Heart left ventricle (tissue), 13 donors: ENCODE measurements around the gene PTCHD1.

Experiments used
- POLR2A ChIP-seq, 2 donors: fragments of 450-650 bp; IDR thresholded peaks; one replicate each; pipeline ENCODE4 v1.6.1; 2017; ENCODE audit warnings: antibody characterized with exemption in 2 of 2, mild to moderate bottlenecking in 2 of 2, moderate library complexity in 2 of 2
- TF ChIP-seq, protein P1 (sequence below), 12 donors: fragments of 200-600 bp; sonication (generic) in 4 of 12; IDR thresholded peaks; one replicate each; pipeline versions ENCODE4 v1.5.0 to v1.8.0; 2018 to 2022; ENCODE audit warnings: antibody characterized with exemption in 12 of 12, mild to moderate bottlenecking in 5 of 12
- donor health status: ischemic (EF 13 %, LVEDD 7.1; RV severe dilation, severe dysfunction).
- donor health status: DM: no; HTN: yes; CAD: no.
- donor health status: DM: no; HTN: no; CAD: no.
- donor health status: ischemic (EF 25% LVEDD 6.9; RV normal size, moderate dysfunction).
- donor health status: ischemic (EF 25% LVEDD 5.7; RV mildly dilated, moderate dysfunction).
- donor health status: ischemic (EF 35%, LVEDD 5.7; RV mildly dilated, moderate dysfunction).
- donor health status: nonischemic (EF 11% LVEDD 7.7; RV severe dilation, severe dysfunction).
- donor health status: DM: yes; HTN: yes; CAD: no.
- donor health status: PGD.
- donor health status: ischemic (EF 29% LVEDD 5.4; RV normal size, mild dysfunction).
- donor health status: nonischemic (EF 23%, LVEDD 6.1; RV moderate dilation, normal function).

DNA sequence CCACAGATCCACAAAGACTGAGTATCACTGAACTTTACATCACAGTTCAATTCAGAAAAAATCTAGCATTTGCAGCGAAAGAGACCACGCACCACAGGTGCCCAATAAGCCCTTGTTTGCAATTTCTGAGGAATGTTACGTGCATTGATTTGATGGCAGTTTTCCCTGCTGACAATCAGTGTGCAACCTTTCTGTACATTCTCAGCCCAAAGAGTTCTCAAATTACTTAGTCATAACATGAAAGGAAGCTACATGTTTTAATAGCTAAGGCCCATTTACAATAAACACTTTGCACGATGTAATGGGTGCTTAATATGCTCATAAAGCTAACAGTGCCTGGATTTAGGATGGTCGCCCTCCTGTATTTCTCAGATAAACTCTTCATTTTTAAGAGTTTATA is 47.9 kb downstream of the PTCHD1 start:
- TF ChIP-seq, protein P1, sequence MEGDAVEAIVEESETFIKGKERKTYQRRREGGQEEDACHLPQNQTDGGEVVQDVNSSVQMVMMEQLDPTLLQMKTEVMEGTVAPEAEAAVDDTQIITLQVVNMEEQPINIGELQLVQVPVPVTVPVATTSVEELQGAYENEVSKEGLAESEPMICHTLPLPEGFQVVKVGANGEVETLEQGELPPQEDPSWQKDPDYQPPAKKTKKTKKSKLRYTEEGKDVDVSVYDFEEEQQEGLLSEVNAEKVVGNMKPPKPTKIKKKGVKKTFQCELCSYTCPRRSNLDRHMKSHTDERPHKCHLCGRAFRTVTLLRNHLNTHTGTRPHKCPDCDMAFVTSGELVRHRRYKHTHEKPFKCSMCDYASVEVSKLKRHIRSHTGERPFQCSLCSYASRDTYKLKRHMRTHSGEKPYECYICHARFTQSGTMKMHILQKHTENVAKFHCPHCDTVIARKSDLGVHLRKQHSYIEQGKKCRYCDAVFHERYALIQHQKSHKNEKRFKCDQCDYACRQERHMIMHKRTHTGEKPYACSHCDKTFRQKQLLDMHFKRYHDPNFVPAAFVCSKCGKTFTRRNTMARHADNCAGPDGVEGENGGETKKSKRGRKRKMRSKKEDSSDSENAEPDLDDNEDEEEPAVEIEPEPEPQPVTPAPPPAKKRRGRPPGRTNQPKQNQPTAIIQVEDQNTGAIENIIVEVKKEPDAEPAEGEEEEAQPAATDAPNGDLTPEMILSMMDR (IDR thresholded peaks at IDR 0.05) = no peak
- TF ChIP-seq POLR2A (IDR thresholded peaks at IDR 0.05) = no peak
